Erythroblast (primary cell): ENCODE measurements around the gene ITGB2.

Experiments
- GATA1 ChIP-seq: IDR thresholded peaks from 2 replicates; pipeline ENCODE4 v1.6.1; 2011; ENCODE audit warnings: low read depth, mild to moderate bottlenecking, control low read depth, low read length, moderate library complexity
- POLR2A ChIP-seq: IDR thresholded peaks from 2 replicates; pipeline ENCODE4 v1.6.1; 2011; ENCODE audit warnings: mild to moderate bottlenecking, low read length

GRCh38 chr21:44854391-44854663 lies 66.4 kb downstream of the ITGB2 start:
- no peak for TF ChIP-seq POLR2A
- TF ChIP-seq GATA1 = no peak
